ENCODE results near the gene RAB17. TPM values are rescaled to one million over a fixed set of nuclear protein-coding genes. Genes with fewer than 3 reads are reported as not detected.

The RAB17 gene
- total RNA-seq, 2 donors from 2014 or later: 6.4 to 6.5 TPM

DNA sequence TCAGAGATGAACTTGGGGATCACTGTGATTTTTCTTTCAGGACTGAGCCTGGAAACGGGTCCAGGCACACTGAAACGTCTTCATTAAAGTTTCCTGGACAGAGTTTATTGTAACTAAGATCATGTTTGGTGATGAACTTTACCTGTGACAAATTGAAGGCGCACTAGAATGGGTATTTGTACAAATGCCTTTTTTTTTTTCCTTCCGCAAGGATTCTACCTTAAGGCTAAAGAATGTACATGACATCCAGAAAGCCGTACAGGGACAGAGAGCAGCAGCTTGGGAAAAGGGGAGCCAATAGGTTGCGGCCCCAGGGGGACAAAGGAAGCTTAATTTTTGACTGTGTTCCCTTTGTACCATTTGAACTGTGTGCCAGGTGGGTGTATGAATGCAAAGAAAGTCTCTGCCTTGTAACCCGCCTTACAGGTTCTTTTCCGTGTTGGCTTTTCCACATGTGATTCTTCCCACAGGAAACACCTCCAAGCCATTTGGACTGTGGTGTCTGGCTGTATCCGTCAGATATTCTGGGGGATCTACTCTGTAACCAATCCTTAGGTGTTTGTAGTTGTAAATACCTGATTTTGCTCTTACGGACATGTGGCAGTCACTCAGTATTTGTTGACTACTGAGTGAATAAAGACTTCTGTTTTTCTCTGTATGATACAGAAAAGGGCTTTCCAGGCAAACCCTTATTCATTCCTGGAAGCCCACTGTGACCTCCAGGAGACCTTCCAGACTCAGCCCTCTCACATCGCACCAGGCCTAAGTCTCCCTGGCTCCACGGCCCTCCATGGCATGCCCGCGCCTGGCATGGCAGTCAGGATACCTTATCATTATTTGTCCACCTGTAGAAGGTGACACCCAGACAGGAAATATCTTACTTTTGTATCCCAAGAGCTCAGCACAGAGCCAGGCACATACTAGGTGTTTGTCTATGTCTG is 38.0 kb upstream of the RAB17 start:
- Histone ChIP-seq H3K9me3 (no peaks in the 10 kb centered on the region), H3K27ac (peak overlapping the region; percentile 78 to 81), H3K36me3 (no peaks in the 10 kb centered on the region), H3K4me1 (ENCODE audit: control insufficient read depth in 1 of 2, low read depth in 2 of 2) (peaks cover 44 to 69% of the 10 kb centered on the region in 2 donors), H3K4me3 (peak overlapping the region; percentile 79), H3K27me3 (replicated peaks; ENCODE audit: insufficient read depth) (no peaks in the 10 kb centered on the region)
- TF ChIP-seq, protein P1, sequence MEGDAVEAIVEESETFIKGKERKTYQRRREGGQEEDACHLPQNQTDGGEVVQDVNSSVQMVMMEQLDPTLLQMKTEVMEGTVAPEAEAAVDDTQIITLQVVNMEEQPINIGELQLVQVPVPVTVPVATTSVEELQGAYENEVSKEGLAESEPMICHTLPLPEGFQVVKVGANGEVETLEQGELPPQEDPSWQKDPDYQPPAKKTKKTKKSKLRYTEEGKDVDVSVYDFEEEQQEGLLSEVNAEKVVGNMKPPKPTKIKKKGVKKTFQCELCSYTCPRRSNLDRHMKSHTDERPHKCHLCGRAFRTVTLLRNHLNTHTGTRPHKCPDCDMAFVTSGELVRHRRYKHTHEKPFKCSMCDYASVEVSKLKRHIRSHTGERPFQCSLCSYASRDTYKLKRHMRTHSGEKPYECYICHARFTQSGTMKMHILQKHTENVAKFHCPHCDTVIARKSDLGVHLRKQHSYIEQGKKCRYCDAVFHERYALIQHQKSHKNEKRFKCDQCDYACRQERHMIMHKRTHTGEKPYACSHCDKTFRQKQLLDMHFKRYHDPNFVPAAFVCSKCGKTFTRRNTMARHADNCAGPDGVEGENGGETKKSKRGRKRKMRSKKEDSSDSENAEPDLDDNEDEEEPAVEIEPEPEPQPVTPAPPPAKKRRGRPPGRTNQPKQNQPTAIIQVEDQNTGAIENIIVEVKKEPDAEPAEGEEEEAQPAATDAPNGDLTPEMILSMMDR (IDR thresholded peaks at IDR 0.05): no peak
- DNase-seq (ENCODE audit: low spot score): no peak
- ATAC-seq (ENCODE audit: insufficient number of reproducible peaks, low FRiP score, low read depth): no peak

DNA sequence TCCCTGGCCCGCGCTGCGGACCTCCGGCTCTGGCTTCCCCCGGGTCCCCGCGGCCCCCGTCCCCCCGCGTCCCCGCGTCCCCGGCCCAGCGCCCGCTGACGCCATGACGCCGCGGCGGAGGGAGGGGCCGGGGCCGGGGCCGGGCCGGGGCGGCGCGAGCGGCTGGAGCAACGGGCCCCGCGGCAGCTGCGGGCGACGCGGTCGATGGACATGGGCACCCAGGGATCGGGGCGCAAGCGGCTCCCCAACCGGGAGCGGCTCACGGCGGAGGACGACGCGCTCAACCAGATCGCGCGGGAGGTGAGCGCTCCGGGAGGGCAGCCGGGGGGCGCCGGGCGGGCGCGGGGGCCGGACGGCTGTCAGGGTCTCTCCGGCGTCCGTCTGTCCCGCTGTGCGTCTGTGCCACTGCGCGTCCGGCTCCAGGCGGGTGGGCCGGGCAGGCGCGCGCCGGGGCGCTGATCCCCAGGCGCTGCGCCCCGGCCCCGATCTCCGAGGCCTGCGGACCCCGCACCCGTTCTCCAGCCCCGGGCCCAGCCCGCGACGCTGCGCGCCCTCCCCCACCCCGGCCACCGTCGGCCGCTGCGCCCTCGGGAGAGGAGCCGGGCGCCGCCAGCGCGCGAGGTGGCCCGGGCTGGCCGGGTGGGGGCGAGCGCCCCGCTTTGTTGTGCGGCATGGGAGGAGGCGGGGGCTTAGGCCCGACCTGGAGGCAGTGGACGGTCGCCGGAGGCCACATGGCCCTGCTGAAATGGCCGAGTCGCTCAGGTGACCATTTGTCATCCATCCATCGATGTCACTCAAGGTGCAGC is 37.1 kb upstream of the RAB17 start, which contains the start of gene LRRFIP1:
Gene LRRFIP1 (plus strand): TSS at position 147 of the 806 bp plus-strand sequence. CDS start 58 bp downstream, at position 205.
- Histone ChIP-seq H3K27ac (peak within 1 kb of the TSS; percentile 79 to 81), H3K27me3 (replicated peaks; ENCODE audit: insufficient read depth) (no peaks in the 10 kb centered on the region), H3K4me3 (peak within 1 kb of the TSS; percentile 79), H3K36me3 (no peaks in the 10 kb centered on the region), H3K4me1 (ENCODE audit: control insufficient read depth in 1 of 2, low read depth in 2 of 2) (peaks cover 38 to 61% of the 10 kb centered on the region in 2 donors), H3K9me3 (no peaks in the 10 kb centered on the region)
- DNase-seq (ENCODE audit: low spot score) (no peak), ATAC-seq (ENCODE audit: insufficient number of reproducible peaks, low FRiP score, low read depth) (no peak)
- TF ChIP-seq, protein P1 (IDR thresholded peaks at IDR 0.05): peak; percentile 9

DNA sequence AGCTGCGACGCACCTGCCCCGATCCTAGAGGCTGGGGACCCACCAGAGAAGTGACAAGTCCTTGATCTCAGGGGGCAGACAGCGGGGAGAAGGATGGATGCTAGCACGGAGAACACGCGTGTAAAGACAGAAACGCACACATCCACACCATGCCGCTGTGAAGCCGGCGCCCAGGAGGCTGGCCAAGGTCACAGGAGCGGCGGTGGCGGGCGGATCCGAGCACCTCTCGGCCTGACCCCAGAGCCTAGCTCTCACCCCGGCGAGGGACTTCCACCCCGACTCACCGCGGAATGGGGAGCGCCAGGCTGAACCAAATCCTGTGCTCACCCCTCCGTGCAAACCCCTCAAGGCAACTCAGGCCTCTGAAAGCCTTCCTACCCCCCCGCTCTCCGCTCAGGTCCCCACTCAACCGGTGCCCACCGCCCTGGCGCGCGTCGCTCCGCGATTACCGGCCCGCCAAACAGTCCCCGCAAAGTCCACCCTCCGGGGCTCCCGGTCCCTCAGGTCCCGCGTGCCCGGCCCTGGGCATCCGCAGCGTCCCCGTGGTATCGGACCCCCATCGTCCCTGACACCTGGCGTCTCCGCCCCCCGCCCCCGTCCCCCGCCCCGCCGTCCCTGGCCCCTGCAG is 36.4 kb upstream of the RAB17 start:
- H3K27me3 ChIP-seq (replicated peaks; ENCODE audit: insufficient read depth): no peaks in the 10 kb centered on the region
- no peak for ATAC-seq (ENCODE audit: insufficient number of reproducible peaks, low FRiP score, low read depth)
- TF ChIP-seq, protein P1 (IDR thresholded peaks at IDR 0.05): no peak
- H3K27ac ChIP-seq: peak overlapping the region; percentile 76 to 79
- no peaks in the 10 kb centered on the region for H3K9me3 ChIP-seq
- no peak for DNase-seq (ENCODE audit: low spot score)
- no peaks in the 10 kb centered on the region for H3K36me3 ChIP-seq
- H3K4me3 ChIP-seq: peak overlapping the region; percentile 79
- H3K4me1 ChIP-seq (ENCODE audit: control insufficient read depth in 1 of 2, low read depth in 2 of 2): peaks cover 31 to 53% of the 10 kb centered on the region in 2 donors

DNA sequence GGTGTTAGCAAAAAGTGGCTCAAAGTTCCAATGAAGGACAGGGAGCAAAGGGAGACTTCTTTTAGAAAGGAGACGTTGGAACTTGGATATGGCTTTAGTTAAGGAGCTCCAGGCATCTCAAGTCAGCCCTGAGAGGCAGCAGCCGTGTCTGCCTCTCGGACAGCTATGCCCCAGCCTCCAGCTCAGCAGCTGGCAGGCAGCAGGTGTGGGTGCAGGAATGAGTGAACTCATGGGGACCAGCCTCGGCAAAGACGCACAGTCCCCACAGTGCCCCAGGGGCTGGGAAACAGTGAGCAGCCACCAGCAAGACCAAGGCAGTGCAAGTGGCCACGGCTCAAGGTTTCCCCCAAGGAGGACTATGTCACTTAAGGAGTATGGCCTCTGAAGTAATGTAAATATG is 35.2 kb upstream of the RAB17 start:
- peak overlapping the region; percentile 76 to 79 for H3K27ac ChIP-seq
- peaks cover 23 to 42% of the 10 kb centered on the region in 2 donors for H3K4me1 ChIP-seq (ENCODE audit: control insufficient read depth in 1 of 2, low read depth in 2 of 2)
- H3K27me3 ChIP-seq (replicated peaks; ENCODE audit: insufficient read depth): no peaks in the 10 kb centered on the region
- H3K36me3 ChIP-seq: no peaks in the 10 kb centered on the region
- no peak overlapping the region for H3K4me3 ChIP-seq
- no peak for DNase-seq (ENCODE audit: low spot score)
- TF ChIP-seq, protein P1 (IDR thresholded peaks at IDR 0.05): no peak
- H3K9me3 ChIP-seq: no peaks in the 10 kb centered on the region
- no peak for ATAC-seq (ENCODE audit: insufficient number of reproducible peaks, low FRiP score, low read depth)

All from thoracic aorta (tissue), 2 donors.